ENCODE data around the gene HLX.

Gene HLX

GRCh38 chr1:220882061-220882891 is 3.0 kb downstream of the HLX start:
- no peak for DNase-seq

- no peak for DNase-seq
Observed at GRCh38 chr1:220884109-220884980, 5.1 kb downstream of the HLX start.

- no peak for DNase-seq
Observed at GRCh38 chr1:220884981-220885918, 6.0 kb downstream of the HLX start.

GRCh38 chr1:220885971-220886370 is 6.7 kb downstream of the HLX start:
- DNase-seq, result no peak

GRCh38 chr1:220886470-220887201 is 7.4 kb downstream of the HLX start:
- no peak for DNase-seq

- DNase-seq, result no peak
Observed at GRCh38 chr1:220887202-220887519, 7.9 kb downstream of the HLX start.

- DNase-seq, result no peak
Observed at GRCh38 chr1:220887520-220888416, 8.5 kb downstream of the HLX start.

- DNase-seq, result no peak
Observed at GRCh38 chr1:220888417-220888986, 9.3 kb downstream of the HLX start.

GRCh38 chr1:220889333-220889732 is 10.1 kb downstream of the HLX start:
- DNase-seq, result no peak

- DNase-seq, result no peak
Observed at GRCh38 chr1:220889848-220890287, 10.6 kb downstream of the HLX start.

- no peak for DNase-seq
Observed at GRCh38 chr1:220890602-220891001, 11.4 kb downstream of the HLX start.

- DNase-seq, result no peak
Observed at GRCh38 chr1:220891224-220892085, 12.2 kb downstream of the HLX start.

GRCh38 chr1:220892086-220892376 is 12.8 kb downstream of the HLX start:
- no peak for DNase-seq

GRCh38 chr1:220892997-220893700 is 13.9 kb downstream of the HLX start:
- DNase-seq, result no peak

GRCh38 chr1:220893701-220894024 is 14.4 kb downstream of the HLX start:
- no peak for DNase-seq

GRCh38 chr1:220894025-220894923 is 15.0 kb downstream of the HLX start:
- DNase-seq, result no peak

- no peak for DNase-seq
Observed at GRCh38 chr1:220894924-220895256, 15.6 kb downstream of the HLX start.

- DNase-seq, result no peak
Observed at GRCh38 chr1:220895412-220895946, 16.2 kb downstream of the HLX start.

Data from KG1 (cell line).